ENCODE data around the gene RTN4.

RTN4 gene

DNA sequence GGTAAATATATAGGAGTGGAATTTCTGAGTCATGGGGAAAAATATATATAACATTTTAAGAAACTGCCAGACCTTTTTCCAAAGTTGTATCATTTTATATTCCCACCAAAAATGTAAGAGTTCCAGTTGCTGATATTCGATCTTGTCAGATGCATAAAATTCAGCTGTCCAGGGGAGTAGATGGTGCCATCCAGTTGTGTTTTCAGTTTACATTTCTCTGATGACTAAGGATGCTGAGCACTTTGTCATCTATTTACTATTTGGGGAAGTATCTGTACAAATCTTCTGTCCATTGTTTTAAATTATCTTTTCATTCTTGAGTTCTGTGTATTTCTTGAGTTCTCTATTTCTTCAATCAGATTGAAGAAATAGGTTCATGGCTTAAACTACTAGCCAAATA, 126.1 kb downstream of the RTN4 start (continued):
- TF ChIP-seq PATZ1 (CRISPR knock-in tag; IDR thresholded peaks at IDR 0.05; ENCODE audit: borderline replicate concordance) (no peak), PPARA (CRISPR knock-in tag; IDR thresholded peaks at IDR 0.05; ENCODE audit: borderline replicate concordance) (no peak), ZNF565 (CRISPR knock-in tag; conservative IDR thresholded peaks at IDR 0.05; ENCODE audit: low read depth) (no peak), ZNF8 (CRISPR knock-in tag; IDR thresholded peaks at IDR 0.05) (no peak), ISL1 (CRISPR knock-in tag; IDR thresholded peaks at IDR 0.05) (no peak), OSR1 (CRISPR knock-in tag; IDR thresholded peaks at IDR 0.05) (no peak)
- TF ChIP-seq, protein P1, sequence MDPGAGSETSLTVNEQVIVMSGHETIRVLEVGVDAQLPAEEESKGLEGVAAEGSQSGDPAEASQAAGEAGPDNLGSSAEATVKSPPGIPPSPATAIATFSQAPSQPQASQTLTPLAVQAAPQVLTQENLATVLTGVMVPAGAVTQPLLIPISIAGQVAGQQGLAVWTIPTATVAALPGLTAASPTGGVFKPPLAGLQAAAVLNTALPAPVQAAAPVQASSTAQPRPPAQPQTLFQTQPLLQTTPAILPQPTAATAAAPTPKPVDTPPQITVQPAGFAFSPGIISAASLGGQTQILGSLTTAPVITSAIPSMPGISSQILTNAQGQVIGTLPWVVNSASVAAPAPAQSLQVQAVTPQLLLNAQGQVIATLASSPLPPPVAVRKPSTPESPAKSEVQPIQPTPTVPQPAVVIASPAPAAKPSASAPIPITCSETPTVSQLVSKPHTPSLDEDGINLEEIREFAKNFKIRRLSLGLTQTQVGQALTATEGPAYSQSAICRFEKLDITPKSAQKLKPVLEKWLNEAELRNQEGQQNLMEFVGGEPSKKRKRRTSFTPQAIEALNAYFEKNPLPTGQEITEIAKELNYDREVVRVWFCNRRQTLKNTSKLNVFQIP (CRISPR knock-in tag; IDR thresholded peaks at IDR 0.05; ENCODE audit: borderline replicate concordance, low read depth): no peak
